ENCODE data around the gene ANKRD24. TPM values are rescaled to one million over a fixed set of nuclear protein-coding genes. Genes with fewer than 3 reads are reported as not detected.
A peak's percentile ranks its signal among the peaks of the same experiment; 100 is the strongest.

ANKRD24 gene
- total RNA-seq, 3 donors from 2014 or later (not counting 1 experiment from before 2014, with no cell fraction given) = 0.65 to 2.2 (median 0.71) TPM

- ATAC-seq = no peak
- Histone ChIP-seq H3K27ac (ENCODE audit: low read length) (no peak overlapping the region), H3K4me3 (ENCODE audit: low read length) (no peak overlapping the region), H3K36me3 (ENCODE audit: control insufficient read depth, insufficient read depth, low read length) (peaks cover 4% of the 10 kb centered on the region), H3K27me3 (ENCODE audit: control insufficient read depth, insufficient read depth, low read length) (peaks cover 3% of the 10 kb centered on the region), H3K4me1 (ENCODE audit: control insufficient read depth, insufficient read depth, low read length) (peaks cover 1% of the 10 kb centered on the region), H3K9me3 (ENCODE audit: control insufficient read depth, insufficient read depth, low read length) (no peaks in the 10 kb centered on the region)
- no peak for TF ChIP-seq CTCF (IDR thresholded peaks at IDR 0.05)
- intact Hi-C loops (cut with micrococcal nuclease) = no loop called here
- Mint-ChIP-seq H3K27ac (no peak overlapping the region), H3K27me3 (ENCODE audit: low read depth in 2 of 2) (peaks cover 0 to 7% of the 10 kb centered on the region in 2 donors), H3K9me3 (no peaks in the 10 kb centered on the region), H3K4me1 (peaks cover 9 to 27% of the 10 kb centered on the region in 2 donors), H3K36me3 (no peaks in the 10 kb centered on the region), H3K4me3 (no peak overlapping the region)
- 96% methylated on average over 41 of the region's 41 CpGs for WGBS (ENCODE audit: insufficient coverage)
- DNase-seq = no peak
Observed at GRCh38 chr19:4174895-4175668, 7.4 kb upstream of the ANKRD24 start.

- Mint-ChIP-seq H3K4me3 (no peak overlapping the region), H3K9me3 (no peaks in the 10 kb centered on the region), H3K27me3 (ENCODE audit: low read depth in 2 of 2) (peaks cover 0 to 7% of the 10 kb centered on the region in 2 donors), H3K4me1 (peaks cover 9 to 27% of the 10 kb centered on the region in 2 donors), H3K36me3 (no peaks in the 10 kb centered on the region), H3K27ac (no peak overlapping the region)
- Histone ChIP-seq H3K27me3 (ENCODE audit: control insufficient read depth, insufficient read depth, low read length) (peaks cover 3% of the 10 kb centered on the region), H3K9me3 (ENCODE audit: control insufficient read depth, insufficient read depth, low read length) (no peaks in the 10 kb centered on the region), H3K36me3 (ENCODE audit: control insufficient read depth, insufficient read depth, low read length) (peaks cover 4% of the 10 kb centered on the region), H3K4me3 (ENCODE audit: low read length) (no peak overlapping the region), H3K27ac (ENCODE audit: low read length) (no peak overlapping the region), H3K4me1 (ENCODE audit: control insufficient read depth, insufficient read depth, low read length) (peaks cover 6% of the 10 kb centered on the region)
- DNase-seq = no peak
- no peak for ATAC-seq
- WGBS (ENCODE audit: insufficient coverage) = 96% methylated on average over 12 of the region's 12 CpGs
- intact Hi-C loops (cut with micrococcal nuclease) = no loop called here
- TF ChIP-seq CTCF (IDR thresholded peaks at IDR 0.05) = no peak
Observed at GRCh38 chr19:4175669-4175931, 6.9 kb upstream of the ANKRD24 start.

DNA sequence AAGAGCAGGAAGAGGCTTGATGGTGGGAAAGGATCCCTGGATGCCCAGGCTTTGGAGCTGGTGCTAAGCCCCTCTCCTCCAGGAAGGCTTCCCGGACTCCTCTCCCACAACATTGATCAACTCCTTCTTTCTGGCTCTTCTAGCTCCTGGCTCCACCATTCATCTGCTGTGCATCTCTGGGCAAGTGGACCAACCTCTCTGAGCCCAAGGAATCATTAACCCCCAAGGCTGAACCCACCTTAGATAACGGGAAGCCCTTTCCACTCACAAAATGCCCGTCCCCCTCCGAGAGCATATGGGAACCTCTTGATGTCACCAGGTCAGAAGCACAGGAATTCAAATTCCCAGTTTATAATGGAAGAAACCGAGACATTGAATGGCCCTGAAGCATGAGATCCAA, 5.3 kb upstream of the ANKRD24 start:
- H3K4me1 Mint-ChIP-seq = peaks cover 15 to 37% of the 10 kb centered on the region in 2 donors
- intact Hi-C loops (cut with micrococcal nuclease) = no loop called here
- 100% methylated on average over 5 of the region's 5 CpGs for WGBS (ENCODE audit: insufficient coverage)
- H3K36me3 Mint-ChIP-seq = no peaks in the 10 kb centered on the region
- Histone ChIP-seq H3K4me3 (ENCODE audit: low read length) (no peak overlapping the region), H3K36me3 (ENCODE audit: control insufficient read depth, insufficient read depth, low read length) (peaks cover 4% of the 10 kb centered on the region), H3K9me3 (ENCODE audit: control insufficient read depth, insufficient read depth, low read length) (no peaks in the 10 kb centered on the region), H3K27me3 (ENCODE audit: control insufficient read depth, insufficient read depth, low read length) (peaks cover 3% of the 10 kb centered on the region), H3K4me1 (ENCODE audit: control insufficient read depth, insufficient read depth, low read length) (peaks cover 22% of the 10 kb centered on the region), H3K27ac (ENCODE audit: low read length) (no peak overlapping the region)
- H3K27me3 Mint-ChIP-seq (ENCODE audit: low read depth in 2 of 2) = peaks cover 0 to 7% of the 10 kb centered on the region in 2 donors
- H3K27ac Mint-ChIP-seq = no peak overlapping the region
- DNase-seq (no peak), ATAC-seq (no peak)
- no peak overlapping the region for H3K4me3 Mint-ChIP-seq
- TF ChIP-seq CTCF (IDR thresholded peaks at IDR 0.05) = no peak
- no peaks in the 10 kb centered on the region for H3K9me3 Mint-ChIP-seq

DNA sequence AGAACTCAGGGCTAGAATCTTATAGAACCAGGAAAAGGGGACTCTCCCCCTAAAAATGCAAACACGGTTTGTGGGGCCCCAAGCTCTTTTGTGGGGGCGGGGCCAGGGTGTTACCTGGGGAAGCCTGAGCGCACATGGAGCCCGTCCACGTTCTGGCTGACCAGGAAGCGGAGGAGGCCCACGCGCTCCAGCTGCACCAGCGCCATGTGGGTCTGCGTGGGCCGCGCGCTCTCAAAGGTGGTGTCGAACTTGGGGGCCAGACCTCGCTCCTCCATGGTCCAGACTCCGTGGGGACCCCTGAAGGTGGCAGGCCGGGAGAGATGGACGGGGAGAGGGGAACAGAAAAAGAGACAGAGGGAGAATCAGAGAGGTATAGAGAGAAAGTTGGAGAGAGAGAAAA, 3.5 kb upstream of the ANKRD24 start:
- Mint-ChIP-seq H3K4me3 (no peak overlapping the region), H3K27ac (peak overlapping the region in 1 of 2 donors; percentile 0), H3K4me1 (peaks cover 22 to 36% of the 10 kb centered on the region in 2 donors), H3K27me3 (ENCODE audit: low read depth in 2 of 2) (no peaks in the 10 kb centered on the region), H3K9me3 (no peaks in the 10 kb centered on the region), H3K36me3 (no peaks in the 10 kb centered on the region)
- no peaks in the 10 kb centered on the region for H3K27me3 ChIP-seq (ENCODE audit: control insufficient read depth, insufficient read depth, low read length)
- no peak overlapping the region for H3K27ac ChIP-seq (ENCODE audit: low read length)
- no peak overlapping the region for H3K4me3 ChIP-seq (ENCODE audit: low read length)
- 94% methylated on average over 18 of the region's 18 CpGs for WGBS (ENCODE audit: insufficient coverage)
- DNase-seq (no peak), ATAC-seq (no peak)
- H3K9me3 ChIP-seq (ENCODE audit: control insufficient read depth, insufficient read depth, low read length) = no peaks in the 10 kb centered on the region
- H3K36me3 ChIP-seq (ENCODE audit: control insufficient read depth, insufficient read depth, low read length) = peaks cover 4% of the 10 kb centered on the region
- TF ChIP-seq CTCF (IDR thresholded peaks at IDR 0.05) = no peak
- H3K4me1 ChIP-seq (ENCODE audit: control insufficient read depth, insufficient read depth, low read length) = peaks cover 31% of the 10 kb centered on the region
- intact Hi-C loops (cut with micrococcal nuclease) = no loop called here
